ENCODE data around the gene NCAM1. TPM values are rescaled to one million over a fixed set of nuclear protein-coding genes. Genes with fewer than 3 reads are reported as not detected.

NCAM1 gene
- total RNA-seq, 4 donors from 2014 or later: 94.8 to 195 (median 150) TPM

DNA sequence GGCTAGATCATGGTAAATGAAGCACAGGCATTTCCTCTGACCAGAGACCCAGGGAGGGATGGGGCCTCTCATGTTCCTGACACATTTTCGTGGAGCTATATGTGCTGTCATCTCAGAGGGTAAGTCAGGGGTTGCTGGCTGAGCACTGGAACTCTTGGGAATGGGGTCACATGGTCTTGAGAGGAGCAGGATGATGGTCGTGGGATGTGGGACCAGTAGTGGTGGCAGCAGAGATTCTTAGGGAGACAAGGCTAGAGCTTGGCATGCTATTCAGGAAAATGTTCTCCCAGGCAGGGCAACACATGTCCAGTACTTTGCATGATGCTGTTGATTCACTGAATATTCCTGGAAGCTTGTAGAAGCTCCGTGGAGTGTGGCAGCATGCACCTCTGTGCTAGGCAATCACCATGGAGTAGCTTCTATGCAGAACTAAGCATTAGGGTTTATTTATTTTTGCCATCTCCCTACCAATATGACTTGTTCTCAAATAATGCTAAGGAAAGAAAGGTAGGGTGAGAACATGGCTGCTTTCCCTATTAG, 321.7 kb downstream of the NCAM1 start:
- no peaks in the 10 kb centered on the region for H3K36me3 ChIP-seq
- H3K4me1 ChIP-seq: no peaks in the 10 kb centered on the region
- TF ChIP-seq POLR2A (IDR thresholded peaks at IDR 0.05): no peak
- TF ChIP-seq, protein P1, sequence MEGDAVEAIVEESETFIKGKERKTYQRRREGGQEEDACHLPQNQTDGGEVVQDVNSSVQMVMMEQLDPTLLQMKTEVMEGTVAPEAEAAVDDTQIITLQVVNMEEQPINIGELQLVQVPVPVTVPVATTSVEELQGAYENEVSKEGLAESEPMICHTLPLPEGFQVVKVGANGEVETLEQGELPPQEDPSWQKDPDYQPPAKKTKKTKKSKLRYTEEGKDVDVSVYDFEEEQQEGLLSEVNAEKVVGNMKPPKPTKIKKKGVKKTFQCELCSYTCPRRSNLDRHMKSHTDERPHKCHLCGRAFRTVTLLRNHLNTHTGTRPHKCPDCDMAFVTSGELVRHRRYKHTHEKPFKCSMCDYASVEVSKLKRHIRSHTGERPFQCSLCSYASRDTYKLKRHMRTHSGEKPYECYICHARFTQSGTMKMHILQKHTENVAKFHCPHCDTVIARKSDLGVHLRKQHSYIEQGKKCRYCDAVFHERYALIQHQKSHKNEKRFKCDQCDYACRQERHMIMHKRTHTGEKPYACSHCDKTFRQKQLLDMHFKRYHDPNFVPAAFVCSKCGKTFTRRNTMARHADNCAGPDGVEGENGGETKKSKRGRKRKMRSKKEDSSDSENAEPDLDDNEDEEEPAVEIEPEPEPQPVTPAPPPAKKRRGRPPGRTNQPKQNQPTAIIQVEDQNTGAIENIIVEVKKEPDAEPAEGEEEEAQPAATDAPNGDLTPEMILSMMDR (IDR thresholded peaks at IDR 0.05): no peak
- H3K4me3 ChIP-seq (replicated peaks in 1 of 3): no peak overlapping the region
- DNase-seq: no peak
- intact Hi-C loops (cut with DNase I): no loop called here
- WGBS, 2 donors: 62 to 74% methylated on average over 3 of the region's 3 CpGs
- no peaks in the 10 kb centered on the region for H3K9me3 ChIP-seq
- H3K27ac ChIP-seq: no peak overlapping the region
- no peaks in the 10 kb centered on the region for H3K27me3 ChIP-seq

DNA sequence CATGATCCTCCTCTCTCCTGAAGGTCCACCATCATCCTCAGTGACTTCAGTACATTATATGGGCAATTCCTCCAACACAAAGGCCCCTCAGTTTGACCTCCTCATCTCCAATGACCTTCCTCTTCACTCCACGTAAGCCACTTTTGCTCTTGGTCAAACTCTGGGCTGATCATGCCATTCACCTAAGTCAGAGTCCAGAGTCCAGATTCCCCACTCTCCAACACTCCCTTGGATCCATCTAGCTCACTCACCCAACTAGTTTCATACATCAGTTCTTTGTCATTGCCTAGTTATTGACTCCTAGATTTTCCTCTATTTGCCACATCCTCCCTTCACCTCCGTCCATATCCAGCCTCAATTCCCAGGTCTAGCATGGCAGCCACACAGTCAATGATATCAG, 322.7 kb downstream of the NCAM1 start:
- DNase-seq: no peak
- no peaks in the 10 kb centered on the region for H3K36me3 ChIP-seq
- 92 to 93% methylated on average over 2 of the region's 2 CpGs for WGBS, 2 donors

DNA sequence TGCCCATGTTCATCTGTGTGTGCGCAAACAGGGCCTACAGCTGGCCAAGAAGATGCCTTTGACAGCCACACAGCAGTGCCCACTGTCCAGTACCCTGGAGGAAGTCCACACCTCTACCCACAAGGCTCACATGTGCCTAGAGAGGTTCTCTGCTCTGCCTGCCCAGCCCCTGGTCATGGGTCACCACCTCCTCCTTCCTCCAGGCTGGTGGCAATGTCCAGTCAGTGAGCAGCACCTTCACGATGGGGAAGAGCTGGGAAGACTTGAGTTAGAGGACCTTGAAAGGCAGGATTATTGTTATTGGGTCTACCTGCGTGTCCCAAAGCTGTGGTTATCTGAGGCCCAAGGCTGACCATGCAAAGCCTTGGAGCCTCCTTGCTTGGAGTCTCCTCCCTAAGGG, 324.8 kb downstream of the NCAM1 start:
- Histone ChIP-seq H3K27ac (no peak overlapping the region), H3K4me1 (no peaks in the 10 kb centered on the region), H3K27me3 (no peaks in the 10 kb centered on the region), H3K36me3 (no peaks in the 10 kb centered on the region), H3K4me3 (replicated peaks in 1 of 3) (no peak overlapping the region), H3K9me3 (no peaks in the 10 kb centered on the region)
- 90 to 100% methylated on average over 3 of the region's 3 CpGs for WGBS, 2 donors
- TF ChIP-seq POLR2A (IDR thresholded peaks at IDR 0.05): no peak
- TF ChIP-seq, protein P1 (IDR thresholded peaks at IDR 0.05): no peak
- DNase-seq: no peak
- intact Hi-C loops (cut with DNase I): no loop called here

More for the DNA sequence above, 322.7 kb downstream of the NCAM1 start:
- no peak overlapping the region for H3K27ac ChIP-seq
- H3K27me3 ChIP-seq: no peaks in the 10 kb centered on the region
- H3K4me1 ChIP-seq: no peaks in the 10 kb centered on the region
- intact Hi-C loops (cut with DNase I): no loop called here
- no peaks in the 10 kb centered on the region for H3K9me3 ChIP-seq
- TF ChIP-seq POLR2A (IDR thresholded peaks at IDR 0.05): no peak
- TF ChIP-seq, protein P1 (IDR thresholded peaks at IDR 0.05): no peak
- H3K4me3 ChIP-seq (replicated peaks in 1 of 3): no peak overlapping the region

DNA sequence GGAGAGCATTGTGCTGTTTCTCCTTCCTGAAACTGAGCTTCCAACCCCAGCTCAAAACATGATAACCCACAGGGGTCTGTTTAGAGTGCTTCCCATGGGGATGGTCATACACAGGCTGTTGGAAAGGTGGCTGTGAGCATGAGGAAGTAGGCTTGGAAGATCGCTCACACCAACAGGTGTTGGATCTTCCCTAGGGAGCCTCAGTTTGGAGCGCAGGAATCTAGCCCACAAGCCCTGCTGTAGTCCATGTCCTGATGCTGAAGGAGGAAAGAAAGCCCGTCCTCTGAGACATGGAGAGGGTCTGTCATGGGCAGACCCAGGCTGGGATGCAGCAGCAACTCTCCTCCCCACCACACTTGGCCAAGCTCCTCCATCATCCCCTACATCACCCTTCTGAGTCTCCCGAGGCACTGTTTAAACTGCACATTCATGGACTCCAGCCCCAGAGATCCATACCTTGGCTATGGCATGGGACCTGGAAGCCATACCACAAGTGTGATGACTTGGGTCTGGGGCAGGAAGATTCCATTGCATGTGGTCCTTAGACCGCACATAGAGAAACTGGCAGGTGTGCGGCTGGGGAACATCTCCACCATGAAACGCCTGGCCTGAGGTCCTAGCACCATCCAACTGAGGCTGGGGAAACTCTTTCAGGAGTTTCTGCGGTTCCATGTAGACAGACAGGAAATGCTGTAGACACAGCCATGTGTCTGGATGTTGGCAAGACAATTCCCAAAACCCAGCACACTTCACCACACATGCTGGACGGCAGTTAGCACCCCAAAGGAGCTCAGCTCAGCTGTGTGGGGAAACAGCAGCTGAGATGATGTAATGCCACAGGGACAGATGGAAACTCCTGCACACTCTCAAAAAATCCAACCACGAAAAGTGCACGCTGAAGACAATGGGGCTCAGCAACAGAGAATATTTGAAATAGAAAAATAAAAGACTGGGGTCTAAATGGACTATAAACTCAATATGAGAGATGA, 325.6 kb downstream of the NCAM1 start:
- Histone ChIP-seq H3K27me3 (no peaks in the 10 kb centered on the region), H3K4me3 (replicated peaks in 1 of 3) (no peak overlapping the region), H3K27ac (no peak overlapping the region), H3K9me3 (no peaks in the 10 kb centered on the region), H3K4me1 (no peaks in the 10 kb centered on the region), H3K36me3 (no peaks in the 10 kb centered on the region)
- intact Hi-C loops (cut with DNase I): no loop called here
- no peak for DNase-seq
- WGBS, 2 donors: 80 to 89% methylated on average over 10 to 11 of the region's 11 CpGs
- no peak for TF ChIP-seq POLR2A (IDR thresholded peaks at IDR 0.05)
- TF ChIP-seq, protein P1 (IDR thresholded peaks at IDR 0.05): no peak

DNA sequence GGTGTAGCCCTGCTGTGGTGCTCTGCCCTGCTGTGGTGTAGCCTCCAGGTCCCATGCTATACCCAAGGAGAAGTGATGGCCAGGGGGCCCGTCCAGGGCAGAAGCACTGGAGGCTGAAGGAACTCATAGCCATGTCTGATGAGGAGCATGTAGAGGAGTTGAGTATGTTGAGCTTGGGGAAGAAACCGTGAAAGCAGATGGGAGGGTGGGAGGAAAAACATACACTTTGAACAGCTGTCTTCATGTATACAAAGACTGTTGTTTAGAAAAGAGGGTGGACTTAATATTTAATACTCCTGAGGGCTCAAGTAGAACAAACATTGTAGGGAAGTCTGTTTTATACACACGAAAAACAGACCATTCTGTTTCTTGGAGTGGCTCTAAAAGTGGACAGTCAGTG, 326.6 kb downstream of the NCAM1 start:
- no peak for DNase-seq
- H3K9me3 ChIP-seq: no peaks in the 10 kb centered on the region
- H3K27ac ChIP-seq: no peak overlapping the region
- H3K27me3 ChIP-seq: no peaks in the 10 kb centered on the region
- intact Hi-C loops (cut with DNase I): loop anchor here (2.0 kb wide), 1 partner anchor 697 kb away; no protein-coding TSS in a partner anchor
- H3K36me3 ChIP-seq: no peaks in the 10 kb centered on the region
- TF ChIP-seq, protein P1 (IDR thresholded peaks at IDR 0.05): no peak
- TF ChIP-seq POLR2A (IDR thresholded peaks at IDR 0.05): no peak
- WGBS, 2 donors: 48 to 59% methylated on average over 3 of the region's 3 CpGs
- no peak overlapping the region for H3K4me3 ChIP-seq (replicated peaks in 1 of 3)
- no peaks in the 10 kb centered on the region for H3K4me1 ChIP-seq

Data from thyroid gland (tissue), 4 donors.